Muscle of arm (tissue), 12 donors: Measurements from ENCODE around the gene RAVER1. TPM values are rescaled to one million over a fixed set of nuclear protein-coding genes. Genes with fewer than 3 reads are reported as not detected.
A peak's percentile ranks its signal among the peaks of the same experiment; 100 is the strongest.

ENCODE experiments used
- DNase-seq: peaks from one replicate; pipeline ENCODE4 v3.0.0-alpha.2; 2013
- polyA plus RNA-seq, 12 donors: library from polyadenylated mRNA; unstranded; fragments of 120-200 nt; gene quantifications; one replicate each; pipeline ENCODE4 v1.2.1, GENCODE V29; 2013; ENCODE audit not compliant: insufficient read length in 12 of 12

The RAVER1 gene
- polyA plus RNA-seq, 12 donors = 9.3 to 27.7 (median 12.1) TPM; not detected in 1

DNA sequence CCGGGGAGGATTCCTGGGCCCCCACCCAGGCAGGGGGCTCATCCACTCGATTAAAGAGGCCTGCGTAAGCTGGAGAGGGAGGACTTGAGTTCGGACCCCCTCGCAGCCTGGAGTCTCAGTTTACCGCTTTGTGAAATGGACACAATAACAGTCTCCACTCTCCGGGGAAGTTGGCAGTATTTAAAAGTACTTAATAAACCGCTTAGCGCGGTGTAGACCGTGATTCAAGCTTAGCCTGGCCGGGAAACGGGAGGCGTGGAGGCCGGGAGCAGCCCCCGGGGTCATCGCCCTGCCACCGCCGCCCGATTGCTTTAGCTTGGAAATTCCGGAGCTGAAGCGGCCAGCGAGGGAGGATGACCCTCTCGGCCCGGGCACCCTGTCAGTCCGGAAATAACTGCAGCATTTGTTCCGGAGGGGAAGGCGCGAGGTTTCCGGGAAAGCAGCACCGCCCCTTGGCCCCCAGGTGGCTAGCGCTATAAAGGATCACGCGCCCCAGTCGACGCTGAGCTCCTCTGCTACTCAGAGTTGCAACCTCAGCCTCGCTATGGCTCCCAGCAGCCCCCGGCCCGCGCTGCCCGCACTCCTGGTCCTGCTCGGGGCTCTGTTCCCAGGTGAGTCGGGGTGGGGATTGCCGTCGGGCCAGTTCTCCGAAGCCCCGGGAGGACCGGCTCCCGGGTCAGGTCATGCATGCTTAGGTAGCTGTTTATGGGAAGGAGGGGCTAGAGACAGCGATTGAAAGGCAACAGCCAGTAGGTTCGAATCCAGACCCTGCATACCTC, 62.5 kb downstream of the RAVER1 start, which contains the start of gene ICAM1:
Gene ICAM1 (plus strand): TSS at position 505 of the 779 bp plus-strand sequence. CDS start 40 bp downstream, at position 545.
- peak; percentile 61 for DNase-seq

DNA sequence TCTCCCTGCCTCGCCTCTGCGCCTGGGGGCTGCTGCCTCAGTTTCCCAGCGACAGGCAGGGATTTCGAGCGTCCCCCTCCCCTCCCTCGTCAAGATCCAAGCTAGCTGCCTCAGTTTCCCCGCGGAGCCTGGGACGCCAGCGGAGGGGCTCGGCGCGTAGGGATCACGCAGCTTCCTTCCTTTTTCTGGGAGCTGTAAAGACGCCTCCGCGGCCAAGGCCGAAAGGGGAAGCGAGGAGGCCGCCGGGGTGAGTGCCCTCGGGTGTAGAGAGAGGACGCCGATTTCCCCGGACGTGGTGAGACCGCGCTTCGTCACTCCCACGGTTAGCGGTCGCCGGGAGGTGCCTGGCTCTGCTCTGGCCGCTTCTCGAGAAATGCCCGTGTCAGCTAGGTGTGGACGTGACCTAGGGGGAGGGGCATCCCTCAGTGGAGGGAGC, 63.1 kb downstream of the RAVER1 start:
- DNase-seq = no peak

DNA sequence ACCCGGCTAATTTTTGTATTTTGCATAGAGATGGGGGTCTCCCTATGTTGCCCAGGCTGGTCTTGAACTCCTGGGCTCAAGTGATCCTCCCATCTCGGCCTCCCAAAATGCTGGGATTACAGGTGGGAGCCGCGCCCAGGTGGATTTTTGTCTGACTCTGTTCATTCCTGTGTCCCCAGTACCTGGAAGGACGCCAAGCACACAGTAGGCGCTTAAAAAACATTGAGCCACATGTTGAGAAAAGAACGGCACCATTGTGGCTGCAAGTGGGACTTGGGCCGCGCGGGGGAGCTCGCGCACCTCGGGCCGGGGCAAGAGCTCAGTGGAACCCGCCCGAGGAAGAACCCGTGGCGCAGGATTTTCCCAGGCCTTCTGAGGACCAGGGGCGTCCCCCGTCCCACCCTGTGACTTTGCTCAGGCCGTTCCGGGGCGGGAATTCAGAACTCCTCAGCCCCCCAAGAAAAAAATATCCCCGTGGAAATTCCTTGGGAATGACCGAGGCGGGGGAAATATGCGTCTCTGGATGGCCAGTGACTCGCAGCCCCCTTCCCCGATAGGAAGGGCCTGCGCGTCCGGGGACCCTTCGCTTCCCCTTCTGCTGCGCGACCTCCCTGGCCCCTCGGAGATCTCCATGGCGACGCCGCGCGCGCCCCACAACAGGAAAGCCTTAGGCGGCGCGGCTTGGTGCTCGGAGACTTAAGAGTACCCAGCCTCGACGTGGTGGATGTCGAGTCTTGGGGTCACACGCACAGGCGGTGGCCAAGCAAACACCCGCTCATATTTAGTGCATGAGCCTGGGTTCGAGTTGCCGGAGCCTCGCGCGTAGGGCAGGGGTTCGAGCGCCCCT, 63.8 kb downstream of the RAVER1 start:
- DNase-seq = peak; percentile 82

DNA sequence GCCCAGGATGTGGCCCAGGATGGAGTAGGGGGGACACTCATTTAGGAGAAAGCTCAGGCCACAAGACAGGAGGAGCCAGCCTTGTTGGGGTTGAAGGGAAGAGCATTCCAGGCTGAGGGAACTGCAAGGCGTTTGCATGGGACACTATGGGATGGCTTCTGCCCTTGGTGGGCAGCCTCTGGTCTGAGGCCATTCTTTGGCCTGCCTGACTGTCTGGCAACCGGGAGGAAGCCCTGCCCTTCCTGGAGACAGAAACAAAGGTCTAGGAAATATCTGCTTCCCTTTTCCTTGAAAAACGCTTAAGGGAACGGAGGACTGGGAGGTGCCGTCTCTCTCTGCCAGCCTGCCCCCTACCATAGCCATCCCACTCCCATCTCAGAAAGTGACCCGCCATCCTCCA, 65.3 kb downstream of the RAVER1 start:
- no peak for DNase-seq

DNA sequence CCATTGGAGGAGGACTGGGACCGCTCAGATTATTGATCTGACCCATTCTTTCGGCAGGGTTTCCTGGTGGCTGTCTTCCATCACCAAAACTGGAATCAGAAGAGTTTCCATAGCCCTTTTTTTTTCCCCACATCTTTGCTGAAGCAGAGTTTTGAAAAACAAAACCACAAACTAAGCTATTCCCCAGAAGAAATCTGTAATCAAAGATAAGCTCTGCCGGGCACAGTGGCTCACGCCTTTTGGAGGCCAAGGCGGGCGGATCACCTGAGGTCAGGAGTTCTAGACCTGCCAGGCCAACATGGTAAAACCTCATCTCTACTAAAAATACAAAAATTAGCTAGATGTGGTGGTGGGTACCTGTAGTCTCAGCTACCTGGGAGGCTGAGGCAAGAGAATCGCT, 66.6 kb downstream of the RAVER1 start:
- DNase-seq = no peak

Other genes starting within 250 kb of the RAVER1 start
- gene SHFL, start 247.2 kb downstream of the RAVER1 start, polyA plus RNA-seq = 10 to 100 TPM in 4 of 12 donors, 1 to 10 TPM in 7, not detected in 1; 6.8 to 23.1 (median 9.8) TPM
- gene ANGPTL6, start 230.9 kb downstream of the RAVER1 start, polyA plus RNA-seq = 10 to 100 TPM in 1 of 12 donors, 1 to 10 TPM in 9, not detected in 2; 1.6 to 13.2 (median 5.4) TPM
- 10 to 100 TPM in 11 of 12 donors, not detected in 1; 19.8 to 35.1 (median 23.4) TPM for gene PPAN, start 227.2 kb downstream of the RAVER1 start, polyA plus RNA-seq
- 10 to 100 TPM in 3 of 12 donors, 1 to 10 TPM in 8, not detected in 1; 6.8 to 12.5 (median 8.7) TPM for gene P2RY11, start 221.8 kb downstream of the RAVER1 start, polyA plus RNA-seq
- 100 to 1,000 TPM in 11 of 12 donors, not detected in 1; 111 to 280 (median 223) TPM for gene EIF3G, start 213.6 kb downstream of the RAVER1 start, polyA plus RNA-seq
- gene DNMT1, start 138.6 kb downstream of the RAVER1 start, polyA plus RNA-seq = 100 to 1,000 TPM in 2 of 12 donors, 10 to 100 TPM in 9, not detected in 1; 47.3 to 145 (median 82.2) TPM
- 10 to 100 TPM in 8 of 12 donors, 1 to 10 TPM in 3, not detected in 1; 9.1 to 18.1 (median 11.8) TPM for gene S1PR2, start 102.2 kb downstream of the RAVER1 start, polyA plus RNA-seq
- 10 to 100 TPM in 11 of 12 donors, not detected in 1; 19.6 to 40.3 (median 26.0) TPM for gene MRPL4, start 81.3 kb downstream of the RAVER1 start, polyA plus RNA-seq
- gene ICAM1, start 62.4 kb downstream of the RAVER1 start, polyA plus RNA-seq = 10 to 100 TPM in 2 of 12 donors, 1 to 10 TPM in 9, not detected in 1; 5.8 to 20.7 (median 7.8) TPM
- gene ICAM4, start 46.6 kb downstream of the RAVER1 start, polyA plus RNA-seq = 1 to 10 TPM in 1 of 12 donors, under 1 TPM in 9, not detected in 2; 0.22 to 1.9 (median 0.44) TPM
- 1 to 10 TPM in 1 of 12 donors, under 1 TPM in 4, not detected in 7; 0.05 to 1.1 (median 0.13) TPM for gene ICAM5, start 43.6 kb downstream of the RAVER1 start, polyA plus RNA-seq
- 1 to 10 TPM in 10 of 12 donors, not detected in 2; 1.9 to 4.8 (median 3.5) TPM for gene ZGLP1, start 23.7 kb downstream of the RAVER1 start, polyA plus RNA-seq
- 10 to 100 TPM in 11 of 12 donors, not detected in 1; 10.9 to 34.1 (median 13.6) TPM for gene FDX2, start 17.5 kb downstream of the RAVER1 start, polyA plus RNA-seq
- 10 to 100 TPM in 1 of 12 donors, 1 to 10 TPM in 9, not detected in 2; 4.6 to 10.4 (median 5.3) TPM for gene ICAM3, start 6.1 kb upstream of the RAVER1 start, polyA plus RNA-seq
- 100 to 1,000 TPM in 1 of 12 donors, 10 to 100 TPM in 10, not detected in 1; 52.4 to 126 (median 61.0) TPM for gene TYK2, start 47.0 kb upstream of the RAVER1 start, polyA plus RNA-seq
- gene CDC37, start 70.0 kb upstream of the RAVER1 start, polyA plus RNA-seq = 100 to 1,000 TPM in 11 of 12 donors, not detected in 1; 109 to 202 (median 123) TPM
- gene PDE4A, start 87.0 kb upstream of the RAVER1 start, polyA plus RNA-seq = 1 to 10 TPM in 11 of 12 donors, not detected in 1; 2.4 to 5.2 (median 3.2) TPM
- 10 to 100 TPM in 11 of 12 donors, not detected in 1; 30.3 to 85.6 (median 66.2) TPM for gene KEAP1, start 169.8 kb upstream of the RAVER1 start, polyA plus RNA-seq
- 1 to 10 TPM in 9 of 12 donors, under 1 TPM in 1, not detected in 2; 0.86 to 2.4 (median 1.6) TPM for gene S1PR5, start 183.9 kb upstream of the RAVER1 start, polyA plus RNA-seq
- gene ATG4D, start 210.4 kb upstream of the RAVER1 start, polyA plus RNA-seq = 10 to 100 TPM in 11 of 12 donors, not detected in 1; 16.8 to 57.9 (median 19.9) TPM
- gene KRI1, start 232.5 kb upstream of the RAVER1 start, polyA plus RNA-seq = 10 to 100 TPM in 11 of 12 donors, not detected in 1; 15.9 to 47.3 (median 22.8) TPM
- gene CDKN2D, start 235.4 kb upstream of the RAVER1 start, polyA plus RNA-seq = 10 to 100 TPM in 11 of 12 donors, not detected in 1; 11.8 to 36.1 (median 14.3) TPM